ENCODE data around the gene HNRNPC. TPM values are rescaled to one million over a fixed set of nuclear protein-coding genes. Genes with fewer than 3 reads are reported as not detected.
"Not testable (repeated sequence)": the region's sequence is repeated elsewhere in the genome, so short reads cannot be mapped to it uniquely, and the experiment has no call there.

HNRNPC gene
- total RNA-seq, 1 donor from 2014 or later: 690 TPM

GRCh38 chr14:21215879-21216251 is 53.4 kb downstream of the HNRNPC start:
- H3K27ac Mint-ChIP-seq: peak overlapping the region; percentile 63

GRCh38 chr14:21215130-21215878 is 53.9 kb downstream of the HNRNPC start:
- Mint-ChIP-seq H3K36me3 (ENCODE audit: insufficient read depth) (peaks cover 43% of the 10 kb centered on the region), H3K4me3 (ENCODE audit: low read depth) (no peak overlapping the region), H3K9me3 (ENCODE audit: low read depth) (no peaks in the 10 kb centered on the region), H3K27me3 (no peaks in the 10 kb centered on the region), H3K4me1 (ENCODE audit: low read depth) (peaks cover 6% of the 10 kb centered on the region), H3K27ac (peak overlapping the region; percentile 41)
- TF ChIP-seq CTCF (IDR thresholded peaks at IDR 0.05; ENCODE audit: unreplicated experiment): no peak
- DNase-seq (ENCODE audit: low spot score, unreplicated experiment): no peak

More at GRCh38 chr14:21215879-21216251, 53.4 kb downstream of the HNRNPC start:
- Mint-ChIP-seq H3K9me3 (ENCODE audit: low read depth) (no peaks in the 10 kb centered on the region), H3K4me1 (ENCODE audit: low read depth) (peaks cover 7% of the 10 kb centered on the region), H3K27me3 (no peaks in the 10 kb centered on the region), H3K4me3 (ENCODE audit: low read depth) (no peak overlapping the region), H3K36me3 (ENCODE audit: insufficient read depth) (peaks cover 44% of the 10 kb centered on the region)
- no peak for TF ChIP-seq CTCF (IDR thresholded peaks at IDR 0.05; ENCODE audit: unreplicated experiment)
- DNase-seq (ENCODE audit: low spot score, unreplicated experiment): no peak

- Mint-ChIP-seq H3K4me3 (ENCODE audit: low read depth) (no peak overlapping the region), H3K9me3 (ENCODE audit: low read depth) (no peaks in the 10 kb centered on the region), H3K27ac (no peak overlapping the region), H3K36me3 (ENCODE audit: insufficient read depth) (peaks cover 43% of the 10 kb centered on the region), H3K4me1 (ENCODE audit: low read depth) (no peaks in the 10 kb centered on the region), H3K27me3 (no peaks in the 10 kb centered on the region)
- no peak for DNase-seq (ENCODE audit: low spot score, unreplicated experiment)
- no peak for TF ChIP-seq CTCF (IDR thresholded peaks at IDR 0.05; ENCODE audit: unreplicated experiment)
Measured at GRCh38 chr14:21213652-21214051, 55.6 kb downstream of the HNRNPC start.

- not testable (repeated sequence) for H3K9me3 Mint-ChIP-seq (ENCODE audit: low read depth); DNase-seq (ENCODE audit: low spot score, unreplicated experiment); H3K27me3 Mint-ChIP-seq; H3K4me3 Mint-ChIP-seq (ENCODE audit: low read depth); H3K4me1 Mint-ChIP-seq (ENCODE audit: low read depth)
- peaks cover 47% of the 10 kb centered on the region for H3K36me3 Mint-ChIP-seq (ENCODE audit: insufficient read depth)
- peak overlapping the region; percentile 87 for H3K27ac Mint-ChIP-seq
Measured at GRCh38 chr14:21212824-21213223, 56.4 kb downstream of the HNRNPC start.

- Mint-ChIP-seq H3K36me3 (ENCODE audit: insufficient read depth) (peaks cover 57% of the 10 kb centered on the region), H3K27ac (no peak overlapping the region), H3K27me3 (no peaks in the 10 kb centered on the region), H3K4me3 (ENCODE audit: low read depth) (no peak overlapping the region), H3K9me3 (ENCODE audit: low read depth) (no peaks in the 10 kb centered on the region), H3K4me1 (ENCODE audit: low read depth) (peaks cover 4% of the 10 kb centered on the region)
- DNase-seq (ENCODE audit: low spot score, unreplicated experiment): no peak
- TF ChIP-seq CTCF (IDR thresholded peaks at IDR 0.05; ENCODE audit: unreplicated experiment): no peak
Measured at GRCh38 chr14:21211509-21211908, 57.7 kb downstream of the HNRNPC start.

- Mint-ChIP-seq H3K9me3 (ENCODE audit: low read depth) (no peaks in the 10 kb centered on the region), H3K36me3 (ENCODE audit: insufficient read depth) (peaks cover 59% of the 10 kb centered on the region), H3K27me3 (no peaks in the 10 kb centered on the region), H3K27ac (peak overlapping the region; percentile 78), H3K4me1 (ENCODE audit: low read depth) (peaks cover 9% of the 10 kb centered on the region), H3K4me3 (ENCODE audit: low read depth) (no peak overlapping the region)
- no peak for TF ChIP-seq CTCF (IDR thresholded peaks at IDR 0.05; ENCODE audit: unreplicated experiment)
- DNase-seq (ENCODE audit: low spot score, unreplicated experiment): no peak
Measured at GRCh38 chr14:21210023-21210422, 59.2 kb downstream of the HNRNPC start.
